Kidney epithelial cell (primary cell): ENCODE results near the gene AURKA. TPM values are rescaled to one million over a fixed set of nuclear protein-coding genes. Genes with fewer than 3 reads are reported as not detected.
"Not testable (repeated sequence)": the region's sequence is repeated elsewhere in the genome, so short reads cannot be mapped to it uniquely, and the experiment has no call there.

Experiments used
- DNase-seq: peaks from one replicate; pipeline ENCODE4 v3.0.0-alpha.2; 2010; ENCODE audit warnings: low read depth
- H3K27me3 ChIP-seq: 2 replicates; pipeline ENCODE4 v1.6.0; 2011; ENCODE audit warnings: low read length; ENCODE audit not compliant: control insufficient read depth, insufficient read depth
- H3K36me3 ChIP-seq: 2 replicates; pipeline ENCODE4 v1.5.1; 2011; ENCODE audit warnings: low read length; ENCODE audit not compliant: control insufficient read depth, insufficient read depth
- H3K4me3 ChIP-seq: 2 replicates; pipeline ENCODE4 v1.5.1; 2011; ENCODE audit warnings: low read depth, mild to moderate bottlenecking, control low read depth, low read length
- total RNA-seq: library from RNA; depleted of rRNA; stranded (reverse); fragments of >200 nt; gene quantifications from 2 replicates; pipeline ENCODE4 v1.2.3, GENCODE V29; 2015
- TF ChIP-seq, protein P1 (sequence below): IDR thresholded peaks from 2 replicates; pipeline ENCODE4 v1.5.1; 2011; ENCODE audit warnings: mild to moderate bottlenecking, moderate library complexity, low read length, control low read depth, inconsistent platforms; ENCODE audit not compliant: insufficient read depth, poor library complexity, severe bottlenecking

Gene AURKA
- total RNA-seq, 1 donor from 2014 or later: 8.0 TPM

DNA sequence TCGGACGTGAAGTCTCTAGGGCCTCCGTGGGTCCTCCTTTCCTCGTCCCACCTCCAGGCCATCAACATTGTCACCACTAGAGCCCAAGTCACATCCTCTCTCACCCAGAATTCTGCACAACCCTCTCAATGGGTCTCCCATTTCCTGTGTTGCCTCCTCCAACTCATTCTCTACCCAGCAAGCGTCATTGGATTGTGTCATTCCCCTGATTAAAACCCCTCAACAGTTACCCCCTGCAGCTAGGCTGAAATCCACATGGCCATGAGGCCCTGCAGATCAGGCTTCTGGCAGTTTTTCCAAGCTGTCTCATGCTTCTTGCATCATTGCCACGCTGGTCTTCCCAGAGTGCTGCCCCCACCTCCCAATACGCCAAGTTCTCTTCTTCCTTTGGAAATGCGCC, 46.1 kb downstream of the AURKA start:
- Histone ChIP-seq H3K27me3 (peaks cover 30% of the 10 kb centered on the region), H3K36me3 (no peaks in the 10 kb centered on the region), H3K4me3 (no peak overlapping the region)
- TF ChIP-seq, protein P1, sequence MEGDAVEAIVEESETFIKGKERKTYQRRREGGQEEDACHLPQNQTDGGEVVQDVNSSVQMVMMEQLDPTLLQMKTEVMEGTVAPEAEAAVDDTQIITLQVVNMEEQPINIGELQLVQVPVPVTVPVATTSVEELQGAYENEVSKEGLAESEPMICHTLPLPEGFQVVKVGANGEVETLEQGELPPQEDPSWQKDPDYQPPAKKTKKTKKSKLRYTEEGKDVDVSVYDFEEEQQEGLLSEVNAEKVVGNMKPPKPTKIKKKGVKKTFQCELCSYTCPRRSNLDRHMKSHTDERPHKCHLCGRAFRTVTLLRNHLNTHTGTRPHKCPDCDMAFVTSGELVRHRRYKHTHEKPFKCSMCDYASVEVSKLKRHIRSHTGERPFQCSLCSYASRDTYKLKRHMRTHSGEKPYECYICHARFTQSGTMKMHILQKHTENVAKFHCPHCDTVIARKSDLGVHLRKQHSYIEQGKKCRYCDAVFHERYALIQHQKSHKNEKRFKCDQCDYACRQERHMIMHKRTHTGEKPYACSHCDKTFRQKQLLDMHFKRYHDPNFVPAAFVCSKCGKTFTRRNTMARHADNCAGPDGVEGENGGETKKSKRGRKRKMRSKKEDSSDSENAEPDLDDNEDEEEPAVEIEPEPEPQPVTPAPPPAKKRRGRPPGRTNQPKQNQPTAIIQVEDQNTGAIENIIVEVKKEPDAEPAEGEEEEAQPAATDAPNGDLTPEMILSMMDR: no peak
- no peak for DNase-seq

DNA sequence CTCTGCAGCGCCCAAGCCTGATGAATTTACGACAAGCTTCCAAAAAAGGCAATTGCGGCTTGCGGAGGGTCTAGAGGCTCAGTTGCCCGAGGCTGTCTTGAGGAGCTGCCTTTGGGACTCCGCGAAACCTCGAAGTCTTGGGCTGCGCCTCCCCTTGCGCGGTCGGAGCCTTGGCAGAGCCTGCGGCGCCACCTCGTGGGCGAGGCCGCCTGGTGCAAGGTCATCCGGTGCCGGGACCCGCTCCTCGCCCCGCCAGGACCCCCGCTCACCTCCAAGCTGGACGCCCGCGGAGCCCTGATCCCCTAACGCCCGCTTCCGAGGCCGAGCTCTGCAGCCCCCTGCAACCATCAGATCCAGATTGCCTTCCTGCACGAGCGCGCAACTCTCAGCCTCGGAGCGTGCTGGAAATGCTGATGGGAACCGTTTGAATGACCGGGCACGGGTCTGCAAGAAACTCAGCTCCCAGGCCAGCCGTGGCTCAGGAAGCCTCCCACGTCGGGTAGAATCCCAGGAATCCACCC, 48.1 kb downstream of the AURKA start:
- no peak for DNase-seq
- TF ChIP-seq, protein P1: peak; percentile 62
- Histone ChIP-seq H3K27me3 (peaks cover 30% of the 10 kb centered on the region), H3K36me3 (no peaks in the 10 kb centered on the region), H3K4me3 (no peak overlapping the region)

DNA sequence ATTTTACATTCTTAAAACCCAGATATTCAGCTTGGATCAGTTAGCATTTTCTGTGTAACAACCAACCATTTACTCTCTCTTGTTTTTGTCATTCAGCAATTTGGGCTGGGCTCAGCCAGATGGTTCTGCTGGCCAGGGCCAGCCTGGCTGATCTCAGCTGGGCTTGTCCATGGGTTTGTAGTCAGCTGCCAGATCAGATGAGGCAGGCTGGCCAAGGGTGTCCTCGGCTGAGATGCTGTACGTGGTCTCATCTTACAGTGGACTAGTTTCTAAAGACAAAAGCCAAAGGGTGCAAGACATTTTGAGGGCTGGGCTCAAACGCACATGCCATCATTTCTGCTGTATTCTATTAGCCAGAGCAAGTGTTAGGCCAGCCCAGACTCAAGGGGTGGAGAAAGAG, 49.2 kb downstream of the AURKA start:
- TF ChIP-seq, protein P1: no peak
- no peak for DNase-seq
- no peaks in the 10 kb centered on the region for H3K36me3 ChIP-seq
- H3K27me3 ChIP-seq: peaks cover 25% of the 10 kb centered on the region
- no peak overlapping the region for H3K4me3 ChIP-seq

DNA sequence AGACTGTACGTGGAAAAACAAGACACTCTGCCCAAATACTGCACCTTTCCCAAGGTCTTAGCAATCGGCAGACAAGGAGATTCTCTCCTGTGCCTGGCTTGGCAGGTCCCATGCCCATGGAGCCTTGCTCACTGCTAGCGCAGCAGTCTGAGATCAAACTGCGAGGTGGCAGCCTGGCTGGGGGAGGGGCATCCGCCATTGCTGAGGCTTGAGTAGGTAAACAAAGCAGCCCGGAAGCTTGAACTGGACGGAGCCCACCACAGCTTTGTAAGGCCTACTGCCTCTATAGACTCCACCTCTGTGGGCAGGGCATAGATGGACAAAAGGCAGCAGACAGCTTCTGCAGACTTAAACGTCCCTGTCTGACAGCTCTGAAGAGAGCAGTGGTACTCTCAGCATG, 55.3 kb downstream of the AURKA start:
- H3K27me3 ChIP-seq, DNase-seq, H3K4me3 ChIP-seq, H3K36me3 ChIP-seq: not testable (repeated sequence)

DNA sequence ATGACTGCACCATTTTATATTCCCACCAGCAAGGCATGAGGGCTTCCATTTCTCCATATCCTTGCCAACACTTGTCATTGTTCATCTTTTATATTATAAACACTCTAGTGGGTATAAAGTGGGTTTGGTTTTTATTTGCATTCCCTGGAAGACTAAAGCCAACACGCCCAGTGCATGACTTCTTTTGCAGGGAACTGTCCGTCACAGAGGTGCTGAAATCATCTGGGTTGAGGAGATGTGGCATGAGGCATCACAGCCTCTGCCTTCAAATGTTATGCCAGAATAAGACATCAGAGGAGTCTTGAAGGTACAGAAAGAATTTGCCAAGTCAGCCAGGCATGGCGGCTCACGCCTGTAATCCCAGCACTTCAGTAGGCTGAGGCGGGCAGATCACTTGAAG, 63.2 kb downstream of the AURKA start:
- no peak for DNase-seq
- H3K36me3 ChIP-seq: no peaks in the 10 kb centered on the region
- no peak overlapping the region for H3K4me3 ChIP-seq
- TF ChIP-seq, protein P1: no peak
- H3K27me3 ChIP-seq: no peaks in the 10 kb centered on the region

DNA sequence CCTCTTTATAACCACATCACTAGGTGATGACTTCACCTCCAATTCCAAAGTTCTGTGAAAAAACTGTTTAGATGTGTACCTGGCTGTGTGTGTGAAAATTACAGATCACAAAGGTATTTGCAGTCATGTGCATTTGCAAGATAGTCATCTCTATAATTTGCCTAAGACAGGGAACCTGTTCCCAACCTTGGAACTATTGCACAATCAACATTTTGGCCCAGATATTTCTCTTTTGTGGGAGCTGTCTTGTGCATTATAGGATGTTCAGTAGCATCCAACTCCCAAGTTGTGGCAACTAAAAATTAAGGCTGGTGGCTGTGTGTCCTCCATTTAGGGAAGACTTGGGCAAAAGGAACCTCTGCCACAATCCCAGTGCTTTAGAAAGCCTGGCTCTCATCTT, 67.2 kb downstream of the AURKA start:
- no peaks in the 10 kb centered on the region for H3K27me3 ChIP-seq
- TF ChIP-seq, protein P1: no peak
- H3K4me3 ChIP-seq: no peak overlapping the region
- H3K36me3 ChIP-seq: no peaks in the 10 kb centered on the region
- no peak for DNase-seq
